ENCODE measurements around the gene GGTLC2.
"Not testable (repeated sequence)": the region's sequence is repeated elsewhere in the genome, so short reads cannot be mapped to it uniquely, and the experiment has no call there.

GGTLC2 gene

GRCh38 chr22:22684580-22685561 is 40.5 kb downstream of the GGTLC2 start:
- DNase-seq (ENCODE audit: extremely low read depth, low read depth), result peak; percentile 79
- TF ChIP-seq CTCF (IDR thresholded peaks at IDR 0.05; ENCODE audit: low read depth, low read length), result peak; percentile 45

- DNase-seq (ENCODE audit: extremely low read depth, low read depth), result no peak
- no peak for TF ChIP-seq CTCF (IDR thresholded peaks at IDR 0.05; ENCODE audit: low read depth, low read length)
These were observed 41.2 kb downstream of the GGTLC2 start for GRCh38 chr22:22685586-22685985.

GRCh38 chr22:22686202-22687115 is 42.0 kb downstream of the GGTLC2 start:
- not testable (repeated sequence) for DNase-seq (ENCODE audit: extremely low read depth, low read depth)

- DNase-seq (ENCODE audit: extremely low read depth, low read depth), result no peak
- TF ChIP-seq CTCF (IDR thresholded peaks at IDR 0.05; ENCODE audit: low read depth, low read length), result peak; percentile 90
These were observed 43.5 kb downstream of the GGTLC2 start for GRCh38 chr22:22687638-22688500.

- no peak for DNase-seq (ENCODE audit: extremely low read depth, low read depth)
- TF ChIP-seq CTCF (IDR thresholded peaks at IDR 0.05; ENCODE audit: low read depth, low read length), result no peak
These were observed 45.4 kb downstream of the GGTLC2 start for GRCh38 chr22:22689621-22690345.

- no peak for DNase-seq (ENCODE audit: extremely low read depth, low read depth)
These were observed 46.6 kb downstream of the GGTLC2 start for GRCh38 chr22:22691055-22691454.

More at GRCh38 chr22:22691055-22691454, 46.6 kb downstream of the GGTLC2 start:
- no peak for TF ChIP-seq CTCF (IDR thresholded peaks at IDR 0.05; ENCODE audit: low read depth, low read length)
